ENCODE measurements around the gene MDFIC.

DNA sequence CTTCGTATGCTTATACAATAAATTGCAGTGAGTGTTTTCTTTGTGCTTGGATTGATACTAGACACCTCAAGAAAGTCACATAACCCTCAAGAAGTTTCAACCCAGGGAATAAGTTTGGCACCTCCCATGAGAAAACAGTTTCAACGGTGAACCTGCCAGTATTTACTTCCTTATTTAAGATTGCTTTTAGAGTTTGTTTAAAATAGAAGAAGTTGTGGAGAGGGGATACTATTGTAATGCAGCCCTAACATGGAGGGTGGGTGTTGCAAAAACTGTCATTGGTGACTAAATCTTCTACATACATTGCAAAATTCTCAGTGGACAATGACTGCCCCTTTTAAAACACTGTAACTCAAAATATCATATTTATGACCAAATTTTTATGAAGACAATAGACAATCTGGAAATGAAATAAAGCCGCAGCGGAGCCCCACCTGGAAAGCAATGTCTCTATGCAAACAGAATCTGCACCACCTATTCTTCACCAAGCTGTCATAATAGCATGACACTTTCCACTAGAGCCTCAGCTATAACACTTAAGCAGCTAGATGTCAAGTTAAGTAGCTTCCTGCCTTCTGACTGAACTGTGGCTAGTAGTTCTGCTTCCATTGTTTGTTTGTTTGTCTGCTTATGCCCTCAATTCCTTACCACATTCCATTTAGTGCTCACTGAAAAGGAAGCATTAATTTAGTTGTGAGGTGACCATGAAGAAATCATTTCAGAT is 98.2 kb downstream of the MDFIC start:
- no peak for TF ChIP-seq EZH2 (IDR thresholded peaks at IDR 0.05)
- no peak for TF ChIP-seq POLR2AphosphoS5 (IDR thresholded peaks at IDR 0.05; ENCODE audit: borderline replicate concordance, low read depth, low read length)

Measured in SK-N-MC (cell line).